ENCODE data around the gene ALOX5.

DNA sequence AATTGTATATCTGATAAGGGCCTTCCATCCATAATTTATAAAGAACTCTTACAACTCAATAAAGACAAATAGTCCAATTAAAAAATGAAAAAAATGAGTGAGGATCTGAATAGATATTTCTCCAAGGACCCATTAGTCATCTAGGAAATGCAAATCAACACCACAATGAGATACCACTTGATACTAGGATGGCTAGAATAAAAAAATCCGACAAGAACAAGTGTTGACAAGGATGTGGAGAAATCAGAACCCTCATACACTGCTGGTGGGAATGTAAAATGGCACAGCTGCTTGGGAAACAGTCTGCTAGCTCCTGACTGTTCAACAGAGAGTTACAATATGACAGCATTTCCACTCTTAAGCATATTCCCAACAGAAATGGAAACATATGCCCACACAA is 24.6 kb downstream of the ALOX5 start:
- TF ChIP-seq, protein P1, sequence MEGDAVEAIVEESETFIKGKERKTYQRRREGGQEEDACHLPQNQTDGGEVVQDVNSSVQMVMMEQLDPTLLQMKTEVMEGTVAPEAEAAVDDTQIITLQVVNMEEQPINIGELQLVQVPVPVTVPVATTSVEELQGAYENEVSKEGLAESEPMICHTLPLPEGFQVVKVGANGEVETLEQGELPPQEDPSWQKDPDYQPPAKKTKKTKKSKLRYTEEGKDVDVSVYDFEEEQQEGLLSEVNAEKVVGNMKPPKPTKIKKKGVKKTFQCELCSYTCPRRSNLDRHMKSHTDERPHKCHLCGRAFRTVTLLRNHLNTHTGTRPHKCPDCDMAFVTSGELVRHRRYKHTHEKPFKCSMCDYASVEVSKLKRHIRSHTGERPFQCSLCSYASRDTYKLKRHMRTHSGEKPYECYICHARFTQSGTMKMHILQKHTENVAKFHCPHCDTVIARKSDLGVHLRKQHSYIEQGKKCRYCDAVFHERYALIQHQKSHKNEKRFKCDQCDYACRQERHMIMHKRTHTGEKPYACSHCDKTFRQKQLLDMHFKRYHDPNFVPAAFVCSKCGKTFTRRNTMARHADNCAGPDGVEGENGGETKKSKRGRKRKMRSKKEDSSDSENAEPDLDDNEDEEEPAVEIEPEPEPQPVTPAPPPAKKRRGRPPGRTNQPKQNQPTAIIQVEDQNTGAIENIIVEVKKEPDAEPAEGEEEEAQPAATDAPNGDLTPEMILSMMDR (IDR thresholded peaks at IDR 0.05; ENCODE audit: low read depth, low read length, missing input control): no peak
- TF ChIP-seq, protein P2, sequence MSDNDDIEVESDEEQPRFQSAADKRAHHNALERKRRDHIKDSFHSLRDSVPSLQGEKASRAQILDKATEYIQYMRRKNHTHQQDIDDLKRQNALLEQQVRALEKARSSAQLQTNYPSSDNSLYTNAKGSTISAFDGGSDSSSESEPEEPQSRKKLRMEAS (IDR thresholded peaks at IDR 0.05): no peak
- TF ChIP-seq RAD21 (IDR thresholded peaks at IDR 0.05): no peak
- no peak for TF ChIP-seq GABPA (IDR thresholded peaks at IDR 0.05 in 1 of 2, conservative IDR thresholded peaks at IDR 0.05 in 1 of 2)
- TF ChIP-seq JUND (IDR thresholded peaks at IDR 0.05): no peak
- TF ChIP-seq EGR1 (IDR thresholded peaks at IDR 0.05; ENCODE audit: low read depth in 2 of 2): no peak
- no peak for TF ChIP-seq YY1 (IDR thresholded peaks at IDR 0.05)
- TF ChIP-seq, protein P3, sequence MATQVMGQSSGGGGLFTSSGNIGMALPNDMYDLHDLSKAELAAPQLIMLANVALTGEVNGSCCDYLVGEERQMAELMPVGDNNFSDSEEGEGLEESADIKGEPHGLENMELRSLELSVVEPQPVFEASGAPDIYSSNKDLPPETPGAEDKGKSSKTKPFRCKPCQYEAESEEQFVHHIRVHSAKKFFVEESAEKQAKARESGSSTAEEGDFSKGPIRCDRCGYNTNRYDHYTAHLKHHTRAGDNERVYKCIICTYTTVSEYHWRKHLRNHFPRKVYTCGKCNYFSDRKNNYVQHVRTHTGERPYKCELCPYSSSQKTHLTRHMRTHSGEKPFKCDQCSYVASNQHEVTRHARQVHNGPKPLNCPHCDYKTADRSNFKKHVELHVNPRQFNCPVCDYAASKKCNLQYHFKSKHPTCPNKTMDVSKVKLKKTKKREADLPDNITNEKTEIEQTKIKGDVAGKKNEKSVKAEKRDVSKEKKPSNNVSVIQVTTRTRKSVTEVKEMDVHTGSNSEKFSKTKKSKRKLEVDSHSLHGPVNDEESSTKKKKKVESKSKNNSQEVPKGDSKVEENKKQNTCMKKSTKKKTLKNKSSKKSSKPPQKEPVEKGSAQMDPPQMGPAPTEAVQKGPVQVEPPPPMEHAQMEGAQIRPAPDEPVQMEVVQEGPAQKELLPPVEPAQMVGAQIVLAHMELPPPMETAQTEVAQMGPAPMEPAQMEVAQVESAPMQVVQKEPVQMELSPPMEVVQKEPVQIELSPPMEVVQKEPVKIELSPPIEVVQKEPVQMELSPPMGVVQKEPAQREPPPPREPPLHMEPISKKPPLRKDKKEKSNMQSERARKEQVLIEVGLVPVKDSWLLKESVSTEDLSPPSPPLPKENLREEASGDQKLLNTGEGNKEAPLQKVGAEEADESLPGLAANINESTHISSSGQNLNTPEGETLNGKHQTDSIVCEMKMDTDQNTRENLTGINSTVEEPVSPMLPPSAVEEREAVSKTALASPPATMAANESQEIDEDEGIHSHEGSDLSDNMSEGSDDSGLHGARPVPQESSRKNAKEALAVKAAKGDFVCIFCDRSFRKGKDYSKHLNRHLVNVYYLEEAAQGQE (IDR thresholded peaks at IDR 0.05): no peak
- TF ChIP-seq SP1 (IDR thresholded peaks at IDR 0.05): no peak
- no peak for TF ChIP-seq TAF1 (conservative IDR thresholded peaks at IDR 0.05)
- TF ChIP-seq, protein P4, sequence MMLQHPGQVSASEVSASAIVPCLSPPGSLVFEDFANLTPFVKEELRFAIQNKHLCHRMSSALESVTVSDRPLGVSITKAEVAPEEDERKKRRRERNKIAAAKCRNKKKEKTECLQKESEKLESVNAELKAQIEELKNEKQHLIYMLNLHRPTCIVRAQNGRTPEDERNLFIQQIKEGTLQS (IDR thresholded peaks at IDR 0.05): no peak
- no peak for TF ChIP-seq FOXA1 (IDR thresholded peaks at IDR 0.05)
- TF ChIP-seq, protein P5, sequence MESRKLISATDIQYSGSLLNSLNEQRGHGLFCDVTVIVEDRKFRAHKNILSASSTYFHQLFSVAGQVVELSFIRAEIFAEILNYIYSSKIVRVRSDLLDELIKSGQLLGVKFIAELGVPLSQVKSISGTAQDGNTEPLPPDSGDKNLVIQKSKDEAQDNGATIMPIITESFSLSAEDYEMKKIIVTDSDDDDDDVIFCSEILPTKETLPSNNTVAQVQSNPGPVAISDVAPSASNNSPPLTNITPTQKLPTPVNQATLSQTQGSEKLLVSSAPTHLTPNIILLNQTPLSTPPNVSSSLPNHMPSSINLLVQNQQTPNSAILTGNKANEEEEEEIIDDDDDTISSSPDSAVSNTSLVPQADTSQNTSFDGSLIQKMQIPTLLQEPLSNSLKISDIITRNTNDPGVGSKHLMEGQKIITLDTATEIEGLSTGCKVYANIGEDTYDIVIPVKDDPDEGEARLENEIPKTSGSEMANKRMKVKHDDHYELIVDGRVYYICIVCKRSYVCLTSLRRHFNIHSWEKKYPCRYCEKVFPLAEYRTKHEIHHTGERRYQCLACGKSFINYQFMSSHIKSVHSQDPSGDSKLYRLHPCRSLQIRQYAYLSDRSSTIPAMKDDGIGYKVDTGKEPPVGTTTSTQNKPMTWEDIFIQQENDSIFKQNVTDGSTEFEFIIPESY (IDR thresholded peaks at IDR 0.05): no peak
